ENCODE data around the gene EHD3.

- no peak for TF ChIP-seq MAX (IDR thresholded peaks at IDR 0.05; ENCODE audit: low read depth, low read length)
- no peak for TF ChIP-seq JUND (IDR thresholded peaks at IDR 0.05; ENCODE audit: low read depth, low read length)
- TF ChIP-seq IKZF1 (conservative IDR thresholded peaks at IDR 0.05), result no peak
- no peak for TF ChIP-seq EZH2 (IDR thresholded peaks at IDR 0.05; ENCODE audit: borderline replicate concordance, control insufficient read depth, low read depth, low read length)
- TF ChIP-seq USF1 (IDR thresholded peaks at IDR 0.05; ENCODE audit: borderline replicate concordance, extremely low read length, insufficient read depth, low read depth, low read length), result no peak
- no peak for TF ChIP-seq HDGF (IDR thresholded peaks at IDR 0.05)
- no peak for TF ChIP-seq BHLHE40 (IDR thresholded peaks at IDR 0.05; ENCODE audit: borderline replicate concordance in 1 of 2, low read depth in 2 of 2, low read length in 1 of 2)
- no peak for TF ChIP-seq USF2 (IDR thresholded peaks at IDR 0.05; ENCODE audit: borderline replicate concordance, low read depth, low read length)
- TF ChIP-seq YY1 (IDR thresholded peaks at IDR 0.05; ENCODE audit: low read depth, low read length), result no peak
- no peak for TF ChIP-seq ZNF217 (IDR thresholded peaks at IDR 0.05)
These were observed 31.3 kb downstream of the EHD3 start for GRCh38 chr2:31265234-31265633.
